22Rv1 (cell line): ENCODE measurements around the gene TOB2.

Experiments used
- ZFX ChIP-seq: fragments of 450-650 bp; IDR thresholded peaks from 2 replicates; pipeline ENCODE4 v1.6.1; 2017; ENCODE audit warnings: antibody characterized with exemption, borderline replicate concordance
- TF ChIP-seq, protein P1 (sequence below): fragments of 450-650 bp; IDR thresholded peaks from 2 replicates; pipeline ENCODE4 v1.5.1; 2017; ENCODE audit warnings: mild to moderate bottlenecking

DNA sequence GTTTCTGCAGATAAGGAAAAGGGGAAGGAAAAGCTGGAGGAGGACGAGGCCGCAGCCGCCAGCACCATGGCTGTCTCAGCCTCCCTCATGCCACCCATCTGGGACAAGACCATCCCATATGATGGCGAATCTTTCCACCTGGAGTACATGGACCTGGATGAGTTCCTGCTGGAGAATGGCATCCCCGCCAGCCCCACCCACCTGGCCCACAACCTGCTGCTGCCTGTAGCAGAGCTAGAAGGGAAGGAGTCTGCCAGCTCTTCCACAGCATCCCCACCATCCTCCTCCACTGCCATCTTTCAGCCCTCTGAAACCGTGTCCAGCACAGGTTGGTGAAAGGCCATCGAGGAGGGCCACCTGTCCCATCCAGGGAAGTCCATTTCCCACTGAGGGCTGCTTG is 59.3 kb downstream of the TOB2 start:
- TF ChIP-seq, protein P1, sequence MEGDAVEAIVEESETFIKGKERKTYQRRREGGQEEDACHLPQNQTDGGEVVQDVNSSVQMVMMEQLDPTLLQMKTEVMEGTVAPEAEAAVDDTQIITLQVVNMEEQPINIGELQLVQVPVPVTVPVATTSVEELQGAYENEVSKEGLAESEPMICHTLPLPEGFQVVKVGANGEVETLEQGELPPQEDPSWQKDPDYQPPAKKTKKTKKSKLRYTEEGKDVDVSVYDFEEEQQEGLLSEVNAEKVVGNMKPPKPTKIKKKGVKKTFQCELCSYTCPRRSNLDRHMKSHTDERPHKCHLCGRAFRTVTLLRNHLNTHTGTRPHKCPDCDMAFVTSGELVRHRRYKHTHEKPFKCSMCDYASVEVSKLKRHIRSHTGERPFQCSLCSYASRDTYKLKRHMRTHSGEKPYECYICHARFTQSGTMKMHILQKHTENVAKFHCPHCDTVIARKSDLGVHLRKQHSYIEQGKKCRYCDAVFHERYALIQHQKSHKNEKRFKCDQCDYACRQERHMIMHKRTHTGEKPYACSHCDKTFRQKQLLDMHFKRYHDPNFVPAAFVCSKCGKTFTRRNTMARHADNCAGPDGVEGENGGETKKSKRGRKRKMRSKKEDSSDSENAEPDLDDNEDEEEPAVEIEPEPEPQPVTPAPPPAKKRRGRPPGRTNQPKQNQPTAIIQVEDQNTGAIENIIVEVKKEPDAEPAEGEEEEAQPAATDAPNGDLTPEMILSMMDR: no peak
- no peak for TF ChIP-seq ZFX
